Ishikawa (cell line): ENCODE measurements around the gene RNF151.

Source experiments
- CEBPB ChIP-seq: IDR thresholded peaks from 2 replicates; pipeline ENCODE4 v1.6.1; 2012
- CREB1 ChIP-seq: IDR thresholded peaks from 2 replicates; pipeline ENCODE4 v1.6.1; 2012; ENCODE audit warnings: low read depth
- EGR1 ChIP-seq: IDR thresholded peaks from 2 replicates; pipeline ENCODE4 v1.6.1; 2012
- EP300 ChIP-seq: IDR thresholded peaks from 2 replicates; pipeline ENCODE4 v1.6.1; 2012; ENCODE audit warnings: borderline replicate concordance
- FOXM1 ChIP-seq: IDR thresholded peaks from 2 replicates; pipeline ENCODE4 v1.6.1; 2012; ENCODE audit warnings: low read depth, borderline replicate concordance
- MAX ChIP-seq: IDR thresholded peaks from 2 replicates; pipeline ENCODE4 v1.6.1; 2012
- RAD21 ChIP-seq: IDR thresholded peaks from 2 replicates; pipeline ENCODE4 v1.6.1; 2012; ENCODE audit warnings: low read depth
- REST ChIP-seq: IDR thresholded peaks from 2 replicates; pipeline ENCODE4 v1.6.1; 2012; ENCODE audit warnings: low read depth, mild to moderate bottlenecking
- TAF1 ChIP-seq: IDR thresholded peaks from 2 replicates; pipeline ENCODE4 v1.6.1; 2012; ENCODE audit warnings: low read depth, mild to moderate bottlenecking
- TCF12 ChIP-seq: IDR thresholded peaks from 2 replicates; pipeline ENCODE4 v1.6.1; 2012; ENCODE audit warnings: low read depth
- YY1 ChIP-seq: IDR thresholded peaks from 2 replicates; pipeline ENCODE4 v1.6.1; 2012; ENCODE audit warnings: low read depth
- ZBTB7A ChIP-seq: IDR thresholded peaks from 2 replicates; pipeline ENCODE4 v1.6.1; 2012; ENCODE audit warnings: low read depth

- TF ChIP-seq YY1 (no peak), MAX (no peak), EP300 (no peak), REST (no peak), TCF12 (no peak), CREB1 (no peak), FOXM1 (no peak), ZBTB7A (no peak), RAD21 (no peak), CEBPB (no peak), EGR1 (no peak), TAF1 (no peak)
Measured at GRCh38 chr16:2013527-2013926, 46.9 kb downstream of the RNF151 start.
